GM12865 (cell line): Measurements from ENCODE around the gene SUPT4H1.

Experiments
- DNase-seq: peaks from one replicate; pipeline ENCODE4 v3.0.0; 2010; ENCODE audit warnings: low read depth
- H3K4me3 ChIP-seq: 2 replicates; pipeline ENCODE4 v1.5.1; 2011; ENCODE audit warnings: mild to moderate bottlenecking, low read depth, low read length, control low read depth
- TF ChIP-seq, protein P1 (sequence below): IDR thresholded peaks from 2 replicates; pipeline ENCODE4 v1.5.1; 2011; ENCODE audit warnings: low read length, control low read depth, low read depth, inconsistent platforms; ENCODE audit not compliant: insufficient read depth; ENCODE audit errors: missing control alignments

The SUPT4H1 gene

DNA sequence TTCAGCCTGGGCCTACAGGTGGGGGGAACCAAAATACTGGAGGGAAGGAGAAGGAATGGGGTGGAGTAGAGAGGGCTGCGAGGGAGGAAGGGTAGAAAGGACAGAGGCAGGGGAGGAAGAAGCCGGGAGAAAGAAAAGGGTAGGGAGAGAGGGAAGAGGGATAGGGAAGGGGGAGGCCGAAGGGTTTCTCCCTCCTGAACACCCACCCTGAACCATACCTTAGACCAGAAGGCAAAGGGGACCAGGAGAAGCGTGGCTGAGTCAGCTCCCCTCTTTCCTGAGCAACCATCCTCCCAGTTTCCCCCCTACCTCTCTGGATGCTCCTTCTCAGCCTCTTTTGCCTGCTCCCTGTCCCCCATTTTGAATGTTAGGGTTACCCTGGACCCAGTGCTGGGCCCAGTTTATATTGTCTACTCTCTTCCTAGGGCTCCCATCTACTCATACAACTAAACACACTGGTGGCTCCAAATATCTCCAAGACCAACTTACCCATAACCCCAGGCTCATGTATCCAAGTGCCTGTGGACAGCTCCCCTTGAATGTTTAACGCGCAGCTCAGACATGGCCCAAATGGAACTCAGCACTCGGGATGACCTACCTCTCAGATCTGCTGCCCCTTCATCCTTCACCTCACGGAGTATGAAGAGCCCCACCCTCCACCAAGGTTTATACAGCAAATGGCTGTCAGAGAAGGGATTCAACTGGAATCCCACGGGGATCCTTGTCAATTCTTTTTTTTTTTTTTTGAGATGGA is 31.3 kb downstream of the SUPT4H1 start:
- TF ChIP-seq, protein P1, sequence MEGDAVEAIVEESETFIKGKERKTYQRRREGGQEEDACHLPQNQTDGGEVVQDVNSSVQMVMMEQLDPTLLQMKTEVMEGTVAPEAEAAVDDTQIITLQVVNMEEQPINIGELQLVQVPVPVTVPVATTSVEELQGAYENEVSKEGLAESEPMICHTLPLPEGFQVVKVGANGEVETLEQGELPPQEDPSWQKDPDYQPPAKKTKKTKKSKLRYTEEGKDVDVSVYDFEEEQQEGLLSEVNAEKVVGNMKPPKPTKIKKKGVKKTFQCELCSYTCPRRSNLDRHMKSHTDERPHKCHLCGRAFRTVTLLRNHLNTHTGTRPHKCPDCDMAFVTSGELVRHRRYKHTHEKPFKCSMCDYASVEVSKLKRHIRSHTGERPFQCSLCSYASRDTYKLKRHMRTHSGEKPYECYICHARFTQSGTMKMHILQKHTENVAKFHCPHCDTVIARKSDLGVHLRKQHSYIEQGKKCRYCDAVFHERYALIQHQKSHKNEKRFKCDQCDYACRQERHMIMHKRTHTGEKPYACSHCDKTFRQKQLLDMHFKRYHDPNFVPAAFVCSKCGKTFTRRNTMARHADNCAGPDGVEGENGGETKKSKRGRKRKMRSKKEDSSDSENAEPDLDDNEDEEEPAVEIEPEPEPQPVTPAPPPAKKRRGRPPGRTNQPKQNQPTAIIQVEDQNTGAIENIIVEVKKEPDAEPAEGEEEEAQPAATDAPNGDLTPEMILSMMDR: no peak
- no peak overlapping the region for H3K4me3 ChIP-seq
- no peak for DNase-seq

DNA sequence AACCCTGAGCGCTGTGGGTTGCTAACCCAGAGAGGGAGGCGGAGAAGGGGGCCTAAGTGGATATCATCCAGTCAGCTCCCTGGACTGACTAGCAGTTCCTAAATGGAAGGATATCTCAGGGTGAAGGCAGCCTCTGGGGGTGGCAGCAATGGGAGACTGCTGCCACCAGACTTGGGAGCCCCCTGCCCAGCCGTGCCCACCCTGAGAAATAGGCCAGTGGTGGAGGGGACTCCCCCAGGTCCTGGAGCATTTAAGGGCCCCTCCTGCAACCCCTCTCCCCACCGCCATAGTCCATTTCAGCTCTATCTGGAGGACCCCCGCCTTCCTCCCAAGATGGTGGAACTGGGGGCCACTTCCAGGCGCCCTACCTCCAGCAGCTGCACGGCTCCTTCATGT is 31.8 kb downstream of the SUPT4H1 start:
- no peak for DNase-seq
- H3K4me3 ChIP-seq: no peak overlapping the region
- TF ChIP-seq, protein P1: no peak

DNA sequence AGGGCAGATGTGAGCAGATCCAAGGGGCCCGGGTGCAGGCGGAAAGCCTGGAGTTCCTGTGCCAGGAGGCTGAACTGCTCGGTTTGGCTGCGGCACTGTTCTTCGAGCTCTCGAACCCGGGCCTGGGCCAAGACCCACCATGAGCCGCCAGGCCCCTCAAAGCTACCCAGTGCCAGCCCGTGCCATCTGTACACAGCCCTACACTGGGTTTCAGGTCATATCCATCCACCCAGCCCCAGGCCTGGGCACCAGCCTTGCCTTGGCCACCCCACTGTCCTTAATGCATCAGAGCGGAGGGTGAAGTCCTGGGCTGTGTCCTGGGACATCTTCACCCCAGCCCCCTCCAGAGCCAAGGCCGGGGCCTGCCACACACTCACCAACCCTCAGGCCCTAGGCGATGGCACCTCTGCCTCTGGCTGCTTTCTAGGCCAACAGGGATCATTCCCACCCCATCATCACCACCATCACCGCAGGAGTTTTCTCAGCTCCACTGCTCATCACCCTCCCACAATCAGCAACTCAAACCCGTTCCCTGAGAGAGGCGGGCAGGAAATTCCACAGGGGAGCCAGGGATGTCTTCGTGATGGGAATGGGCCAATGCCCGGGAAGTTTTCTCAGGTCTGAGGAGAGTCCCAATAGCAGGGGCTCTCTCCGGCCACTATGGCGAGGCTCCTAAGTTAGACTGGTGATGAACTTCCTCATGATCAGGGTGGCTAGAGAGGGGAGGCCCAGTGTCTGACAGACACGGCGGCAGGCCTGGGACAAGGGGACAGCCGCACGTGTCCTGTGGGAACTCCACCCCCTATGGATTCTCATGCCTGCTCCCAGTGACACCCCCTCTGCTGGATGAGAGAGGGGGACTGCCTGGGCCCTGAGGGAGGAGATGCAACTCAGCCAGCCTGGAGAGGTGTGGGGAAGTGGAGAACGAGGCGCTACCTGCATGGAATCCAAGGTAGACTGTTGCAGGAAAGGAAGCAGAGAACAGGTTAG is 32.5 kb downstream of the SUPT4H1 start:
- DNase-seq: no peak
- H3K4me3 ChIP-seq: no peak overlapping the region
- TF ChIP-seq, protein P1: no peak

DNA sequence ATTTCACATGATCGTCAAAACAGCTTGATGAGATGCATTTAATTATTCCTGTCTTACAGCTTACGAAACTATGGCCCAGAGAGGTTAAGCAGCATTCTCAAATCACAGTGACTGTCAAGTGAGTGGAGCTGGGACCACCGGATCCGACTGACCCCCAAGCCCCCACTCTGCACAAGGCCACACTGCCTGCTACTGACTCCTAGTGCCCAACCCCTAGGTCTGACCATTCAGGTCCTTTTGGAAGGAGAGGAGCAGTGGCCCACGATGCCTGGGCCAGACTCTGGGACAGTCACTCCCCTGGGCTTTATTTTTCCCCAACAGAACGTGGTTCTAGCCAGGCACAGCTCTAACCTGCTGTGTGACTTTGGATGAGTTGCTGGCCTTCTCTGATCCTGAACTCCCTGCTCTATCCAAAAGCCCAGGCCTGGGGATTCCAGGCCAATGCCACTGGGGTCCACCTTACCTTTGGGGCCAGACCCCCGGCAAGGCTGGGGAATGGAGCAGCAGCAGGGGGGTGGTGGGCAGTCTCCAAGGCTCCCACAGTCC is 33.3 kb downstream of the SUPT4H1 start:
- no peak overlapping the region for H3K4me3 ChIP-seq
- TF ChIP-seq, protein P1: no peak
- no peak for DNase-seq

DNA sequence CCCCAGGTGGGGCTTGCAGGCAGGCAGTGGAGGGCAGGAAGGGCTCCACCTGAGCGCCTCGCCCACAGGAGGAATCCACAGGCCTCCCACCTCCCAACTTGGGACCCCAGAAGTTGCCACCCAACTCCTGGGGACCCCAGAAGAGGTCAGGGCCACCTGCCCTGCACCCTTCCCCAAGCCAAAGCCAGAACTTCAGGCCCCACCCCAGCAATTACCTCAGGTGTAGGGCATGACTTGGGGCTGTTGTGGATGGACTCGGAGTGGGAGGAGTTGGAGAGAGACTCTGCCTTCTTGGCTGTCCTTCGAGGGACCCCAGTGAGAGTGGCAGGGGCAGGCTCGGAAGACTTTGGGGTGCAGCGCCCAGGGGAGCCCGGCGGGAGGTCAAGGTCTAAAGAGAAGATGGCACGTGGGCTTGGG is 33.9 kb downstream of the SUPT4H1 start:
- no peak overlapping the region for H3K4me3 ChIP-seq
- TF ChIP-seq, protein P1: no peak
- no peak for DNase-seq

DNA sequence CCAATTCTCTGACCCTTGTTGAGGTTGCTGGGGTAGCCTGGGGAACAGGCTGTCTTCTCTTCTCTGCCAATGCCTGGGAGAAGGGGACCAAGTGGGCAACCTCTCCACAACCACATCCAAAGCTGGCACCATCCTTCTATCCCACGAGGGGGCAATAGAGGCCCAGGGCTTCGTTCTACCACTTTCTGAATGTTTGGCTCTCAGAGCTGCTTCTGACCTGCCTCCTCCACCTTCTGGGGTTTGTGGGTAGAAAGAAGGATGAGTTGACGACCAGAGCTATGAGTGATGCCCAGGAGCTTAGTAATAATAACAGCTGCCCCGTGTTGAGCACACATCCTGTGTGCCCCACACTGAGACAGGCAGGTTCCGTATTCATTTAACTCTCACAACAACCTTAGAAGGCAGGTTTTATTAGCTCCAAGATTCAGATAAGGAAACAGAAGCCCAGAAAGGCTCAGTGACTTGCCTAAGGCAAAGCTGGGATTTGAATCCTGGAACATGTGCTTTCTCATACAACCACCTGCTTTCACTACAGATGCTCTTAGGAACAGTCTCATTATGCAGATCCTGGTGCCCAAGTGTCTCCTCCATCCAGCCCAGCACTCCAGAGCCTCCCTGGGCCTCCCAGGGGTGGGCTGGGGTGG is 34.5 kb downstream of the SUPT4H1 start:
- TF ChIP-seq, protein P1: peak; percentile 88
- peak; percentile 85 for DNase-seq
- H3K4me3 ChIP-seq: no peak overlapping the region
